Bronchial epithelial cell (primary cell): ENCODE data around the gene IGFALS. TPM values are rescaled to one million over a fixed set of nuclear protein-coding genes. Genes with fewer than 3 reads are reported as not detected.

ENCODE experiments used
- DNase-seq: peaks from one replicate; pipeline ENCODE4 v3.0.0-alpha.2; 2010; ENCODE audit warnings: low read depth
- FAIRE-seq: peaks from 2 replicates; lab custom pipeline; 2011; peaks lifted over from hg19 to GRCh38; lab: Jason Lieb, UNC
- H3K27me3 ChIP-seq: 2 replicates; pipeline ENCODE4 v1.5.1; 2011; ENCODE audit warnings: low read length; ENCODE audit not compliant: control insufficient read depth, insufficient read depth
- H3K36me3 ChIP-seq: 2 replicates; pipeline ENCODE4 v1.5.1; 2011; ENCODE audit warnings: low read length; ENCODE audit not compliant: control insufficient read depth, insufficient read depth
- H3K4me3 ChIP-seq: 2 replicates; pipeline ENCODE4 v1.5.1; 2011; ENCODE audit warnings: mild to moderate bottlenecking, low read depth, low read length, control low read depth
- CTCF ChIP-seq: IDR thresholded peaks from 2 replicates; pipeline ENCODE4 v1.5.1; 2011; ENCODE audit warnings: mild to moderate bottlenecking, moderate library complexity, low read length, control low read depth, inconsistent platforms; ENCODE audit not compliant: insufficient read depth, severe bottlenecking
- total RNA-seq: library from RNA; depleted of rRNA; stranded (reverse); fragments of >200 nt; gene quantifications from 2 replicates; pipeline ENCODE4 v1.2.1, GENCODE V29; 2014

The IGFALS gene
- total RNA-seq, 1 donor from 2014 or later, result not detected

DNA sequence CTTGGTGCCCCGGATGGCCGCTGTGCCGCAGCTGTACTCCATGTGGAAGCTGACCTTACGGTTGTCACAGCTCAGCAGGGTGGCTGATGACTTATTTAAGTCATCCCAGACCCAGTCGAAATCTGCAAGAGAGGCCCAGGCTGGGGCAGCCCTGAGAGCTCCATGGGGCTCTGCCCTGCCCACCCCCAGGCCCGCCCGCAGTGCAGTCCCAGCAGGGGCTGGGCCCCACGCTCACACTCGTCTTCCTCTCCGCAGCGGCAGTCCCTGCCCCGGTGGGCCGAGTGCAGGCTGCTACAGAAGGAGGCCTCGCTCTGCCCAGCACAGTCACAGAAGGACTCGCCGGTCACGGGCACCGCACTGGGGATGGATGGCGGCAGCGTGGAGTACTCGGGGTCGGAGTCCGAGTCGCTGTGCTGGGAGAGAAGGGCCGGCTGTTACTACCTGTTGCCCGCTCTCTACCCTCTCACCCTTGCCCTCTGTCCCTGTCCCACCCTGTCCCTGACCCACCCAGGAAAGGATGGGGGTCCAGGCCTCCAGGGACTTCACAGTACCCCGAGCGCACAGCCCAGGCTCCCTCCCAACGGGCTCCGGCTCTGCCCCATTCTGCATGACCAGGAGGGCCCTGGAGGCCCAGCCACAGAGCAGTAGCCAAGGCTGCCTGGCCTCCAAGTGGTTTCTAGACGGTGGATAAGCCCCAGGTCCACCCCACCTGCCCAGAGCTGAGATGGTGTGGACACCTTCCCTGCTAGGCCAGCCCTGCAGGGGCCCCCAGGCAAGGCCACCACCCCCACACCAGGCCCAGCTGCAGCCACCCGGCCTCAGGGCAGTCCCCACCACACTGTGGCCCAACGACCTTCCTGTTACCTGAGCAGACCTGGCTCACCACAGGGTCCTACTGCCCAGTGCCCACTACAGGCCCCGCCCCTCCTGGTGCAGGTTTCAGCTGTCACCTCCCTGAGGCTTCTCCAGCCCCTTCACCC is 15.0 kb downstream of the IGFALS start:
- no peak for FAIRE-seq
- peaks cover 24% of the 10 kb centered on the region for H3K36me3 ChIP-seq
- TF ChIP-seq CTCF, result no peak

GRCh38 chr16:1777375-1778199 is 15.9 kb downstream of the IGFALS start:
- Histone ChIP-seq H3K27me3 (no peaks in the 10 kb centered on the region), H3K36me3 (peaks cover 24% of the 10 kb centered on the region), H3K4me3 (no peak overlapping the region)
- FAIRE-seq (no peak), DNase-seq (no peak)
- TF ChIP-seq CTCF, result no peak

More for the DNA sequence above, 15.0 kb downstream of the IGFALS start:
- H3K27me3 ChIP-seq, result no peaks in the 10 kb centered on the region
- no peak for DNase-seq
- no peak overlapping the region for H3K4me3 ChIP-seq

GRCh38 chr16:1776991-1777374 is 16.5 kb downstream of the IGFALS start:
- Histone ChIP-seq H3K36me3 (peaks cover 24% of the 10 kb centered on the region), H3K4me3 (no peak overlapping the region), H3K27me3 (no peaks in the 10 kb centered on the region)
- FAIRE-seq (no peak), DNase-seq (no peak)
- TF ChIP-seq CTCF, result no peak

- FAIRE-seq, result no peak
- no peak for TF ChIP-seq CTCF
- Histone ChIP-seq H3K36me3 (peaks cover 24% of the 10 kb centered on the region), H3K4me3 (no peak overlapping the region), H3K27me3 (no peaks in the 10 kb centered on the region)
- DNase-seq, result no peak
These were observed 16.9 kb downstream of the IGFALS start for GRCh38 chr16:1776672-1776955.

- no peak for FAIRE-seq
- DNase-seq, result no peak
- no peak for TF ChIP-seq CTCF
- Histone ChIP-seq H3K4me3 (no peak overlapping the region), H3K27me3 (no peaks in the 10 kb centered on the region), H3K36me3 (peaks cover 23% of the 10 kb centered on the region)
These were observed 17.4 kb downstream of the IGFALS start for GRCh38 chr16:1775846-1776671.
